A549 (cell line): ENCODE results near the gene RNPS1. TPM values are rescaled to one million over a fixed set of nuclear protein-coding genes. Genes with fewer than 3 reads are reported as not detected.

ENCODE experiments used
- ATAC-seq, 2 experiments: fragments of 200-7000 bp in 1 of 2; fragments of >200 bp in 1 of 2; cut with Nextera tagmentation in 1 of 2; cut with Tn5 transposase in 1 of 2; 3 replicates each; pipeline versions ENCODE4 v1.8.0 to v1.9.1; 2018 to 2020; ENCODE audit warnings: mild to moderate bottlenecking in 1 of 2, moderate library complexity in 1 of 2
- CTCF ChIA-PET: fragments of 300-600 bp; sonication (Branson Sonifier 250); formaldehyde crosslinking; extraction: SDS; loops from one replicate; lab custom pipeline; 2021; ENCODE audit warnings: antibody characterized with exemption, inconsistent platforms; lab: Yijun Ruan, JAX
- POLR2A ChIA-PET: fragments of 350-600 bp; formaldehyde crosslinking; extraction: SDS; loops from one replicate; lab custom pipeline; 2021; ENCODE audit warnings: antibody characterized with exemption, inconsistent platforms; lab: Yijun Ruan, JAX
- DNase-seq, 2 experiments: peaks; one replicate each; pipeline versions ENCODE4 v3.0.0 to v3.0.0-alpha.2; 2011 to 2016; ENCODE audit warnings: low read depth in 1 of 2, low spot score in 1 of 2
- FAIRE-seq: peaks from 2 replicates; lab custom pipeline; 2011; peaks lifted over from hg19 to GRCh38; lab: Jason Lieb, UNC
- H3K27ac ChIP-seq, 2 experiments: fragments of >200 bp; sonication (Bioruptor Twin); formaldehyde crosslinking; 3 replicates each; pipeline ENCODE4 v1.5.1; 2016 to 2017
- H3K4me1 ChIP-seq: fragments of >200 bp; sonication (Bioruptor Twin); formaldehyde crosslinking; 3 replicates; pipeline ENCODE4 v1.6.1; 2016
- H3K4me2 ChIP-seq: fragments of >200 bp; sonication (Bioruptor Twin); formaldehyde crosslinking; 3 replicates; pipeline ENCODE4 v1.6.1; 2016
- H3K4me3 ChIP-seq: fragments of >200 bp; sonication (Bioruptor Twin); formaldehyde crosslinking; 3 replicates; pipeline ENCODE4 v1.5.1; 2016
- H3K9me3 ChIP-seq: fragments of >200 bp; sonication (Bioruptor Twin); formaldehyde crosslinking; 3 replicates; pipeline ENCODE4 v1.6.1; 2016
- CHD2 ChIP-seq: fragments of 150-350 bp; IDR thresholded peaks from 2 replicates; pipeline ENCODE4 v1.6.1; 2014; ENCODE audit warnings: low read length; ENCODE audit not compliant: partially characterized antibody
- CTCF ChIP-seq: fragments of >200 bp; sonication (Bioruptor Twin); formaldehyde crosslinking; IDR thresholded peaks from 3 replicates; pipeline ENCODE4 v1.5.1; 2016
- EP300 ChIP-seq, 2 experiments: fragments of >200 bp; sonication (Bioruptor Twin); formaldehyde crosslinking; IDR thresholded peaks; 2 replicates in 1 of 2; 3 replicates in 1 of 2; pipeline ENCODE4 v1.6.1; 2016 to 2017
- HES2 ChIP-seq: fragments of >200 bp; sonication (Bioruptor Twin); formaldehyde crosslinking; IDR thresholded peaks from 2 replicates; pipeline ENCODE4 v1.6.1; 2016
- HEYL ChIP-seq: fragments of 250-450 bp; sonication (Bioruptor Pico); IDR thresholded peaks from 2 replicates; pipeline ENCODE4 v1.8.0; 2021; ENCODE audit warnings: mild to moderate bottlenecking, moderate library complexity
- KDM5A ChIP-seq: fragments of 200-600 bp; sonication (generic); IDR thresholded peaks from 2 replicates; pipeline ENCODE4 v1.6.1; 2016; ENCODE audit warnings: antibody characterized with exemption, mild to moderate bottlenecking
- MAX ChIP-seq: IDR thresholded peaks from 2 replicates; pipeline ENCODE4 v1.6.1; 2012
- MAZ ChIP-seq: fragments of 150-350 bp; IDR thresholded peaks from 2 replicates; pipeline ENCODE4 v1.6.1; 2014; ENCODE audit warnings: antibody characterized with exemption, low read depth, low read length, borderline replicate concordance
- MYC ChIP-seq: IDR thresholded peaks from 2 replicates; pipeline ENCODE4 v1.6.1; 2012; ENCODE audit warnings: mild to moderate bottlenecking, inconsistent platforms, low read length, improper control_type of control experiment, borderline replicate concordance
- NFE2L2 ChIP-seq: fragments of 150-350 bp; conservative IDR thresholded peaks from 2 replicates; pipeline ENCODE4 v1.6.1; 2014; ENCODE audit warnings: low read length
- NPAS2 ChIP-seq: fragments of 250-450 bp; sonication (Bioruptor Pico); IDR thresholded peaks from 2 replicates; pipeline ENCODE4 v1.8.0; 2022; ENCODE audit warnings: mild to moderate bottlenecking, moderate library complexity, borderline replicate concordance
- NR3C1 ChIP-seq: fragments of >200 bp; sonication (Bioruptor Twin); formaldehyde crosslinking; IDR thresholded peaks from 3 replicates; pipeline ENCODE4 v1.6.1; 2017
- PBX3 ChIP-seq: IDR thresholded peaks from 2 replicates; pipeline ENCODE4 v1.6.1; 2012
- POLR2A ChIP-seq: IDR thresholded peaks from 2 replicates; pipeline ENCODE4 v1.6.1; 2012; ENCODE audit warnings: mild to moderate bottlenecking, low read length
- RARB ChIP-seq: fragments of 250-450 bp; sonication (Bioruptor Pico); IDR thresholded peaks from 2 replicates; pipeline ENCODE4 v1.8.0; 2021; ENCODE audit warnings: mild to moderate bottlenecking, moderate library complexity
- RFX5 ChIP-seq: fragments of 450-650 bp; IDR thresholded peaks from 2 replicates; pipeline ENCODE4 v1.7.1; 2014; ENCODE audit warnings: antibody characterized with exemption, mild to moderate bottlenecking, moderate library complexity
- RNF2 ChIP-seq: fragments of 200-600 bp; sonication (generic); IDR thresholded peaks from 2 replicates; pipeline ENCODE4 v1.6.1; 2016; ENCODE audit warnings: low read depth, mild to moderate bottlenecking, antibody characterized with exemption, moderate library complexity, borderline replicate concordance
- SMC3 ChIP-seq: fragments of >200 bp; sonication (Bioruptor Twin); formaldehyde crosslinking; IDR thresholded peaks from 3 replicates; pipeline ENCODE4 v1.6.1; 2018; ENCODE audit warnings: inconsistent platforms
- TFCP2L1 ChIP-seq: fragments of 250-450 bp; sonication (Bioruptor Pico); IDR thresholded peaks from 2 replicates; pipeline ENCODE4 v1.5.0; 2021; ENCODE audit warnings: mild to moderate bottlenecking
- ZSCAN20 ChIP-seq: fragments of 250-450 bp; sonication (Bioruptor Pico); IDR thresholded peaks from 2 replicates; pipeline ENCODE4 v1.8.0; 2022; ENCODE audit warnings: mild to moderate bottlenecking, moderate library complexity
- WGBS: methylation state at CpG from one replicate; pipeline ENCODE4 v1.1.6; 2017; ENCODE audit errors: missing lambda C conversion rate; 5-methylcytosine and 5-hydroxymethylcytosine counted together
- polyA plus RNA-seq, 4 experiments: library from polyadenylated mRNA; depleted of rRNA in 3 of 4; stranded (reverse); fragments of >200 nt; fragmentation: RNase III in 1 of 4; extraction: RNeasy Plus Mini Kit Qiagen cat#74134 plus additional on column Dnase treatment in 1 of 4; gene quantifications; 2 replicates in 3 of 4; 3 replicates in 1 of 4; pipeline ENCODE4 v1.2.3, GENCODE V29; 2011 to 2017
- TF ChIP-seq, protein P1 (sequence below): IDR thresholded peaks from 2 replicates; pipeline ENCODE4 v1.6.1; 2012; ENCODE audit warnings: low read depth, borderline replicate concordance
- TF ChIP-seq, protein P2 (sequence below): fragments of 250-450 bp; sonication (Bioruptor Pico); IDR thresholded peaks from 2 replicates; pipeline ENCODE4 v1.5.0; 2020; ENCODE audit warnings: low read depth, mild to moderate bottlenecking, moderate library complexity

Gene RNPS1
- polyA plus RNA-seq, 2 of the 4 experiments (the other 2 are of a cell fraction), result 183 to 200 TPM

- ATAC-seq (no peak), FAIRE-seq (no peak), DNase-seq (no peak)
- ChIA-PET POLR2A (no interaction called here), CTCF (interaction anchor here (0.9 to 2.3 kb wide), 5 partner anchors 10 to 212 kb away, joined by 3 to 10 read pairs (median 3); partner anchors contain the start of gene ABCA3)
- Histone ChIP-seq H3K27ac (no peak overlapping the region), H3K4me1 (no peaks in the 10 kb centered on the region), H3K4me2 (no peak overlapping the region), H3K9me3 (no peaks in the 10 kb centered on the region), H3K4me3 (no peak overlapping the region)
- no peak for TF ChIP-seq RNF2
- TF ChIP-seq, protein P1, sequence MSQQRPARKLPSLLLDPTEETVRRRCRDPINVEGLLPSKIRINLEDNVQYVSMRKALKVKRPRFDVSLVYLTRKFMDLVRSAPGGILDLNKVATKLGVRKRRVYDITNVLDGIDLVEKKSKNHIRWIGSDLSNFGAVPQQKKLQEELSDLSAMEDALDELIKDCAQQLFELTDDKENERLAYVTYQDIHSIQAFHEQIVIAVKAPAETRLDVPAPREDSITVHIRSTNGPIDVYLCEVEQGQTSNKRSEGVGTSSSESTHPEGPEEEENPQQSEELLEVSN, result no peak
- TF ChIP-seq KDM5A, result no peak
- TF ChIP-seq POLR2A, result no peak
- no peak for TF ChIP-seq NPAS2
- TF ChIP-seq SMC3, result no peak
- TF ChIP-seq CHD2, result no peak
- WGBS, result 98% methylated on average over 13 of the region's 23 CpGs
Measured at GRCh38 chr16:2289282-2289681, 21.4 kb upstream of the RNPS1 start.

- TF ChIP-seq CTCF (no peak), NFE2L2 (no peak), RNF2 (no peak), RFX5 (no peak), PBX3 (no peak), RARB (CRISPR knock-in tag) (no peak), HEYL (no peak), MAX (no peak), MAZ (no peak), EP300 (IDR thresholded peaks at IDR 0.05) (no peak), NR3C1 (no peak), MYC (no peak), ZSCAN20 (CRISPR knock-in tag) (no peak), TFCP2L1 (CRISPR knock-in tag) (no peak), HES2 (no peak)
- TF ChIP-seq, protein P2, sequence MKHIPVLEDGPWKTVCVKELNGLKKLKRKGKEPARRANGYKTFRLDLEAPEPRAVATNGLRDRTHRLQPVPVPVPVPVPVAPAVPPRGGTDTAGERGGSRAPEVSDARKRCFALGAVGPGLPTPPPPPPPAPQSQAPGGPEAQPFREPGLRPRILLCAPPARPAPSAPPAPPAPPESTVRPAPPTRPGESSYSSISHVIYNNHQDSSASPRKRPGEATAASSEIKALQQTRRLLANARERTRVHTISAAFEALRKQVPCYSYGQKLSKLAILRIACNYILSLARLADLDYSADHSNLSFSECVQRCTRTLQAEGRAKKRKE (CRISPR knock-in tag), result no peak
- TF ChIP-seq, protein P1, result no peak
- TF ChIP-seq, all 56 proteins: peak for 0
- FAIRE-seq, result no peak
Measured at GRCh38 chr16:2288726-2289125, 20.8 kb upstream of the RNPS1 start.

More at GRCh38 chr16:2288726-2289125, 20.8 kb upstream of the RNPS1 start:
- DNase-seq (no peak), ATAC-seq (no peak)
- H3K4me1 ChIP-seq, result no peaks in the 10 kb centered on the region
- no peak overlapping the region for H3K4me2 ChIP-seq
- 90% methylated on average over 8 of the region's 8 CpGs for WGBS
- no peaks in the 10 kb centered on the region for H3K9me3 ChIP-seq
- ChIA-PET CTCF (interaction anchor here (0.6 to 2.3 kb wide), 7 partner anchors 9 to 212 kb away, joined by 3 to 10 read pairs (median 3); partner anchors contain the start of gene ABCA3), POLR2A (no interaction called here)
- no peak overlapping the region for H3K27ac ChIP-seq
- H3K4me3 ChIP-seq, result no peak overlapping the region
